PC-9 (cell line): Measurements from ENCODE around the gene ATP13A2.

ENCODE experiments used
- CTCF ChIP-seq: fragments of 200-600 bp; sonication (generic); conservative IDR thresholded peaks from 2 replicates; pipeline ENCODE4 v1.6.1; 2017; ENCODE audit warnings: mixed run types, antibody characterized with exemption, mild to moderate bottlenecking, moderate library complexity
- EZH2 ChIP-seq: fragments of 200-600 bp; sonication (generic); IDR thresholded peaks from 2 replicates; pipeline ENCODE4 v1.8.0; 2017; ENCODE audit warnings: antibody characterized with exemption, low read depth

- TF ChIP-seq CTCF, result no peak
- no peak for TF ChIP-seq EZH2
Observed at GRCh38 chr1:16986560-16986959, 25.2 kb downstream of the ATP13A2 start.
